SK-N-MC (cell line): ENCODE data around the gene SNX18.

Experiments
- EZH2 ChIP-seq: fragments of 200-600 bp; sonication (generic); IDR thresholded peaks from one replicate; pipeline ENCODE4 v1.6.1; 2017; ENCODE audit warnings: antibody characterized with exemption
- POLR2AphosphoS5 ChIP-seq: IDR thresholded peaks from 2 replicates; pipeline ENCODE4 v1.6.1; 2012; ENCODE audit warnings: mild to moderate bottlenecking, low read depth, low read length, borderline replicate concordance

GRCh38 chr5:54579591-54580295, 62.2 kb downstream of the SNX18 start:
- TF ChIP-seq EZH2 (no peak), POLR2AphosphoS5 (no peak)
